ENCODE measurements around the gene LRRC8C.

DNA sequence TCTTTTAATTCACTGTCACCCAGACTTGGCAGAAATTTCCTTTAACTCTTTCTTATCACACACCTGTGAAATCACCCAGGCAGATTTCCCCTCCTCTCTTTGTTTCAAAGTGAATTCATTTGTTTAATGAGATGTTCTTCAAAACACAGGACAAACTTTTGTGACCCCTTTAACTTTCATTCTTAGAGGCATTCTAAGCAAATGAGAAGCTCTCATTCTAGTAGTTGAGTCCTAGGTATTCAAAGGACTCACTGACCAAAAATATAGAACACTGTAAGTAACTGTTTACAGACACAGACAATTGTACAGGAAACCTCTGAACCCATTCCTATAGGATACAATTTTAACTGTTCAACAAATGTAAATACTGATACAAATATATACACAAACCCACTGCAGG is 16.9 kb downstream of the LRRC8C start:
- TF ChIP-seq, protein P1, sequence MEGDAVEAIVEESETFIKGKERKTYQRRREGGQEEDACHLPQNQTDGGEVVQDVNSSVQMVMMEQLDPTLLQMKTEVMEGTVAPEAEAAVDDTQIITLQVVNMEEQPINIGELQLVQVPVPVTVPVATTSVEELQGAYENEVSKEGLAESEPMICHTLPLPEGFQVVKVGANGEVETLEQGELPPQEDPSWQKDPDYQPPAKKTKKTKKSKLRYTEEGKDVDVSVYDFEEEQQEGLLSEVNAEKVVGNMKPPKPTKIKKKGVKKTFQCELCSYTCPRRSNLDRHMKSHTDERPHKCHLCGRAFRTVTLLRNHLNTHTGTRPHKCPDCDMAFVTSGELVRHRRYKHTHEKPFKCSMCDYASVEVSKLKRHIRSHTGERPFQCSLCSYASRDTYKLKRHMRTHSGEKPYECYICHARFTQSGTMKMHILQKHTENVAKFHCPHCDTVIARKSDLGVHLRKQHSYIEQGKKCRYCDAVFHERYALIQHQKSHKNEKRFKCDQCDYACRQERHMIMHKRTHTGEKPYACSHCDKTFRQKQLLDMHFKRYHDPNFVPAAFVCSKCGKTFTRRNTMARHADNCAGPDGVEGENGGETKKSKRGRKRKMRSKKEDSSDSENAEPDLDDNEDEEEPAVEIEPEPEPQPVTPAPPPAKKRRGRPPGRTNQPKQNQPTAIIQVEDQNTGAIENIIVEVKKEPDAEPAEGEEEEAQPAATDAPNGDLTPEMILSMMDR (IDR thresholded peaks at IDR 0.05; ENCODE audit: low read depth, low read length, missing input control) = no peak
- TF ChIP-seq TAF1 (conservative IDR thresholded peaks at IDR 0.05) (no peak), GABPA (IDR thresholded peaks at IDR 0.05 in 1 of 2, conservative IDR thresholded peaks at IDR 0.05 in 1 of 2) (no peak), RAD21 (IDR thresholded peaks at IDR 0.05) (no peak), YY1 (IDR thresholded peaks at IDR 0.05) (no peak), JUND (IDR thresholded peaks at IDR 0.05) (no peak), SP1 (IDR thresholded peaks at IDR 0.05) (no peak), EGR1 (IDR thresholded peaks at IDR 0.05; ENCODE audit: low read depth in 2 of 2) (no peak), FOXA1 (IDR thresholded peaks at IDR 0.05) (no peak), HNF4A (conservative IDR thresholded peaks at IDR 0.05) (no peak)
- TF ChIP-seq, protein P2, sequence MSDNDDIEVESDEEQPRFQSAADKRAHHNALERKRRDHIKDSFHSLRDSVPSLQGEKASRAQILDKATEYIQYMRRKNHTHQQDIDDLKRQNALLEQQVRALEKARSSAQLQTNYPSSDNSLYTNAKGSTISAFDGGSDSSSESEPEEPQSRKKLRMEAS (IDR thresholded peaks at IDR 0.05) = no peak
- TF ChIP-seq, protein P3, sequence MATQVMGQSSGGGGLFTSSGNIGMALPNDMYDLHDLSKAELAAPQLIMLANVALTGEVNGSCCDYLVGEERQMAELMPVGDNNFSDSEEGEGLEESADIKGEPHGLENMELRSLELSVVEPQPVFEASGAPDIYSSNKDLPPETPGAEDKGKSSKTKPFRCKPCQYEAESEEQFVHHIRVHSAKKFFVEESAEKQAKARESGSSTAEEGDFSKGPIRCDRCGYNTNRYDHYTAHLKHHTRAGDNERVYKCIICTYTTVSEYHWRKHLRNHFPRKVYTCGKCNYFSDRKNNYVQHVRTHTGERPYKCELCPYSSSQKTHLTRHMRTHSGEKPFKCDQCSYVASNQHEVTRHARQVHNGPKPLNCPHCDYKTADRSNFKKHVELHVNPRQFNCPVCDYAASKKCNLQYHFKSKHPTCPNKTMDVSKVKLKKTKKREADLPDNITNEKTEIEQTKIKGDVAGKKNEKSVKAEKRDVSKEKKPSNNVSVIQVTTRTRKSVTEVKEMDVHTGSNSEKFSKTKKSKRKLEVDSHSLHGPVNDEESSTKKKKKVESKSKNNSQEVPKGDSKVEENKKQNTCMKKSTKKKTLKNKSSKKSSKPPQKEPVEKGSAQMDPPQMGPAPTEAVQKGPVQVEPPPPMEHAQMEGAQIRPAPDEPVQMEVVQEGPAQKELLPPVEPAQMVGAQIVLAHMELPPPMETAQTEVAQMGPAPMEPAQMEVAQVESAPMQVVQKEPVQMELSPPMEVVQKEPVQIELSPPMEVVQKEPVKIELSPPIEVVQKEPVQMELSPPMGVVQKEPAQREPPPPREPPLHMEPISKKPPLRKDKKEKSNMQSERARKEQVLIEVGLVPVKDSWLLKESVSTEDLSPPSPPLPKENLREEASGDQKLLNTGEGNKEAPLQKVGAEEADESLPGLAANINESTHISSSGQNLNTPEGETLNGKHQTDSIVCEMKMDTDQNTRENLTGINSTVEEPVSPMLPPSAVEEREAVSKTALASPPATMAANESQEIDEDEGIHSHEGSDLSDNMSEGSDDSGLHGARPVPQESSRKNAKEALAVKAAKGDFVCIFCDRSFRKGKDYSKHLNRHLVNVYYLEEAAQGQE (IDR thresholded peaks at IDR 0.05) = no peak
- TF ChIP-seq, protein P4, sequence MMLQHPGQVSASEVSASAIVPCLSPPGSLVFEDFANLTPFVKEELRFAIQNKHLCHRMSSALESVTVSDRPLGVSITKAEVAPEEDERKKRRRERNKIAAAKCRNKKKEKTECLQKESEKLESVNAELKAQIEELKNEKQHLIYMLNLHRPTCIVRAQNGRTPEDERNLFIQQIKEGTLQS (IDR thresholded peaks at IDR 0.05) = no peak
- TF ChIP-seq, protein P5, sequence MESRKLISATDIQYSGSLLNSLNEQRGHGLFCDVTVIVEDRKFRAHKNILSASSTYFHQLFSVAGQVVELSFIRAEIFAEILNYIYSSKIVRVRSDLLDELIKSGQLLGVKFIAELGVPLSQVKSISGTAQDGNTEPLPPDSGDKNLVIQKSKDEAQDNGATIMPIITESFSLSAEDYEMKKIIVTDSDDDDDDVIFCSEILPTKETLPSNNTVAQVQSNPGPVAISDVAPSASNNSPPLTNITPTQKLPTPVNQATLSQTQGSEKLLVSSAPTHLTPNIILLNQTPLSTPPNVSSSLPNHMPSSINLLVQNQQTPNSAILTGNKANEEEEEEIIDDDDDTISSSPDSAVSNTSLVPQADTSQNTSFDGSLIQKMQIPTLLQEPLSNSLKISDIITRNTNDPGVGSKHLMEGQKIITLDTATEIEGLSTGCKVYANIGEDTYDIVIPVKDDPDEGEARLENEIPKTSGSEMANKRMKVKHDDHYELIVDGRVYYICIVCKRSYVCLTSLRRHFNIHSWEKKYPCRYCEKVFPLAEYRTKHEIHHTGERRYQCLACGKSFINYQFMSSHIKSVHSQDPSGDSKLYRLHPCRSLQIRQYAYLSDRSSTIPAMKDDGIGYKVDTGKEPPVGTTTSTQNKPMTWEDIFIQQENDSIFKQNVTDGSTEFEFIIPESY (IDR thresholded peaks at IDR 0.05) = no peak

Measured in liver (tissue), 3 donors.